Muscle layer of colon (tissue), 2 donors: ENCODE results near the gene RNF183.

Experiments used
- H3K27ac ChIP-seq: one replicate; pipeline ENCODE4 v1.7.0; 2013; ENCODE audit warnings: low read depth, mild to moderate bottlenecking, low read length, moderate library complexity
- H3K27me3 ChIP-seq, 2 donors: one replicate each; pipeline ENCODE4 v1.7.0; 2013; ENCODE audit warnings: low read length in 2 of 2, mild to moderate bottlenecking in 2 of 2; ENCODE audit not compliant: insufficient read depth in 2 of 2, control insufficient read depth in 1 of 2
- H3K36me3 ChIP-seq: one replicate; pipeline ENCODE4 v1.7.0; 2013; ENCODE audit warnings: mild to moderate bottlenecking, low read length; ENCODE audit not compliant: insufficient read depth
- H3K4me1 ChIP-seq: one replicate; pipeline ENCODE4 v1.7.0; 2013; ENCODE audit warnings: mild to moderate bottlenecking, low read length; ENCODE audit not compliant: insufficient read depth
- H3K4me3 ChIP-seq, 2 donors: one replicate each; pipeline ENCODE4 v1.7.0; 2013; ENCODE audit warnings: low read length in 2 of 2, low read depth in 1 of 2, mild to moderate bottlenecking in 1 of 2, moderate library complexity in 1 of 2
- H3K9ac ChIP-seq: one replicate; pipeline ENCODE4 v1.7.0; 2013; ENCODE audit warnings: low read length
- H3K9me3 ChIP-seq: one replicate; pipeline ENCODE4 v1.7.0; 2013; ENCODE audit warnings: mild to moderate bottlenecking, low read length
- donor health status: abdominal sarcoma.
- donor health status: Adenocarcinoma of cecum.

RNF183 gene

GRCh38 chr9:113302792-113303418 is at the start of gene RNF183:
RNF183 (minus strand) TSS chr9:113303376; CDS start chr9:113298184, 5,192 bp downstream.
- Histone ChIP-seq H3K9me3 (no peaks in the 10 kb centered on the region), H3K4me1 (no peaks in the 10 kb centered on the region), H3K27me3 (no peaks in the 10 kb centered on the region), H3K4me3 (no peak within 1 kb of the TSS), H3K9ac (no peak within 1 kb of the TSS), H3K36me3 (no peaks in the 10 kb centered on the region), H3K27ac (no peak within 1 kb of the TSS)

- peaks cover 10% of the 10 kb centered on the region for H3K4me1 ChIP-seq
Observed at GRCh38 chr9:113352411-113352810, 49.2 kb upstream of the RNF183 start.

GRCh38 chr9:113352006-113352405 is 48.8 kb upstream of the RNF183 start:
- Histone ChIP-seq H3K27me3 (peaks cover 0 to 7% of the 10 kb centered on the region in 2 donors), H3K9me3 (no peaks in the 10 kb centered on the region), H3K36me3 (no peaks in the 10 kb centered on the region), H3K27ac (no peak overlapping the region), H3K4me3 (no peak overlapping the region), H3K4me1 (peaks cover 10% of the 10 kb centered on the region), H3K9ac (no peak overlapping the region)

More at GRCh38 chr9:113352411-113352810, 49.2 kb upstream of the RNF183 start:
- H3K27me3 ChIP-seq = peaks cover 0 to 7% of the 10 kb centered on the region in 2 donors
- no peaks in the 10 kb centered on the region for H3K9me3 ChIP-seq
- no peaks in the 10 kb centered on the region for H3K36me3 ChIP-seq
- no peak overlapping the region for H3K4me3 ChIP-seq
- no peak overlapping the region for H3K9ac ChIP-seq
- H3K27ac ChIP-seq = no peak overlapping the region

- Histone ChIP-seq H3K36me3 (no peaks in the 10 kb centered on the region), H3K9me3 (no peaks in the 10 kb centered on the region), H3K27me3 (peaks cover 0 to 7% of the 10 kb centered on the region in 2 donors), H3K4me3 (no peak overlapping the region), H3K9ac (no peak overlapping the region), H3K4me1 (peaks cover 10% of the 10 kb centered on the region), H3K27ac (no peak overlapping the region)
Observed at GRCh38 chr9:113350937-113351336, 47.8 kb upstream of the RNF183 start.

- H3K9me3 ChIP-seq = no peaks in the 10 kb centered on the region
- no peaks in the 10 kb centered on the region for H3K36me3 ChIP-seq
- peak overlapping the region; percentile 12 to 58 for H3K4me3 ChIP-seq
- H3K4me1 ChIP-seq = peaks cover 10% of the 10 kb centered on the region
- peaks cover 0 to 7% of the 10 kb centered on the region in 2 donors for H3K27me3 ChIP-seq
- H3K27ac ChIP-seq = no peak overlapping the region
- peak overlapping the region; percentile 42 for H3K9ac ChIP-seq
Observed at GRCh38 chr9:113350107-113350661, 47.0 kb upstream of the RNF183 start.

- Histone ChIP-seq H3K9ac (peak within 1 kb of the TSS; percentile 42), H3K27me3 (peaks cover 0 to 7% of the 10 kb centered on the region in 2 donors), H3K27ac (no peak within 1 kb of the TSS), H3K4me3 (peak within 1 kb of the TSS; percentile 55 to 58), H3K9me3 (no peaks in the 10 kb centered on the region), H3K4me1 (peaks cover 15% of the 10 kb centered on the region), H3K36me3 (no peaks in the 10 kb centered on the region)
Observed at GRCh38 chr9:113349445-113350094, 46.4 kb upstream of the RNF183 start, which contains the start of gene BSPRY. BSPRY (plus strand) TSS chr9:113349541; CDS start chr9:113349580, 39 bp downstream.

- no peaks in the 10 kb centered on the region for H3K9me3 ChIP-seq
- H3K36me3 ChIP-seq = no peaks in the 10 kb centered on the region
- H3K27me3 ChIP-seq = peaks cover 0 to 7% of the 10 kb centered on the region in 2 donors
- H3K4me1 ChIP-seq = peaks cover 18% of the 10 kb centered on the region
- no peak overlapping the region for H3K9ac ChIP-seq
- no peak overlapping the region for H3K27ac ChIP-seq
- peak overlapping the region in 1 of 2 donors; percentile 58 for H3K4me3 ChIP-seq
Observed at GRCh38 chr9:113349066-113349444, 45.9 kb upstream of the RNF183 start.

GRCh38 chr9:113348437-113348836 is 45.3 kb upstream of the RNF183 start:
- Histone ChIP-seq H3K36me3 (no peaks in the 10 kb centered on the region), H3K27me3 (peaks cover 0 to 7% of the 10 kb centered on the region in 2 donors), H3K4me1 (peaks cover 24% of the 10 kb centered on the region), H3K9me3 (no peaks in the 10 kb centered on the region), H3K9ac (no peak overlapping the region), H3K27ac (no peak overlapping the region), H3K4me3 (no peak overlapping the region)

- no peaks in the 10 kb centered on the region for H3K36me3 ChIP-seq
- H3K4me1 ChIP-seq = peaks cover 28% of the 10 kb centered on the region
- H3K27me3 ChIP-seq = no peaks in the 10 kb centered on the region
- no peaks in the 10 kb centered on the region for H3K9me3 ChIP-seq
- H3K4me3 ChIP-seq = no peak overlapping the region
- peak overlapping the region; percentile 4 for H3K27ac ChIP-seq
- no peak overlapping the region for H3K9ac ChIP-seq
Observed at GRCh38 chr9:113345671-113346070, 42.5 kb upstream of the RNF183 start.

- H3K36me3 ChIP-seq = no peaks in the 10 kb centered on the region
- no peak overlapping the region for H3K4me3 ChIP-seq
- H3K9me3 ChIP-seq = no peaks in the 10 kb centered on the region
- peaks cover 24% of the 10 kb centered on the region for H3K4me1 ChIP-seq
- H3K9ac ChIP-seq = no peak overlapping the region
- H3K27ac ChIP-seq = peak overlapping the region; percentile 4
- no peaks in the 10 kb centered on the region for H3K27me3 ChIP-seq
Observed at GRCh38 chr9:113345190-113345589, 42.0 kb upstream of the RNF183 start.

GRCh38 chr9:113343732-113344231 is 40.6 kb upstream of the RNF183 start:
- H3K27ac ChIP-seq = peak overlapping the region; percentile 89
- peaks cover 26% of the 10 kb centered on the region for H3K4me1 ChIP-seq
- no peaks in the 10 kb centered on the region for H3K36me3 ChIP-seq
- peak overlapping the region; percentile 9 for H3K9ac ChIP-seq
- H3K4me3 ChIP-seq = no peak overlapping the region
- no peaks in the 10 kb centered on the region for H3K9me3 ChIP-seq
- H3K27me3 ChIP-seq = no peaks in the 10 kb centered on the region
